Subcutaneous abdominal adipose tissue (tissue), 5 donors: ENCODE results near the gene NUMB.
"Not testable (repeated sequence)": the region's sequence is repeated elsewhere in the genome, so short reads cannot be mapped to it uniquely, and the experiment has no call there.

Experiments used
- H3K27ac ChIP-seq: one replicate; pipeline ENCODE4 v1.7.0; 2013; ENCODE audit warnings: low read depth, mild to moderate bottlenecking, inconsistent platforms, low read length, moderate library complexity
- H3K27me3 ChIP-seq, 5 donors: one replicate each; pipeline ENCODE4 v1.7.0; 2013; ENCODE audit warnings: low read length in 5 of 5, inconsistent platforms in 1 of 5; ENCODE audit not compliant: control insufficient read depth in 5 of 5, insufficient read depth in 4 of 5
- H3K36me3 ChIP-seq, 5 donors: one replicate each; pipeline ENCODE4 v1.7.0; 2013; ENCODE audit warnings: low read length in 5 of 5; ENCODE audit not compliant: control insufficient read depth in 5 of 5, insufficient read depth in 5 of 5
- H3K4me1 ChIP-seq, 5 donors: one replicate each; pipeline ENCODE4 v1.7.0; 2013; ENCODE audit warnings: low read length in 5 of 5, mild to moderate bottlenecking in 3 of 5, moderate library complexity in 1 of 5; ENCODE audit not compliant: control insufficient read depth in 5 of 5, insufficient read depth in 5 of 5
- H3K4me3 ChIP-seq, 5 donors: one replicate each; pipeline ENCODE4 v1.7.0; 2013; ENCODE audit warnings: low read length in 5 of 5, low read depth in 1 of 5
- H3K9ac ChIP-seq, 5 donors: one replicate each; pipeline ENCODE4 v1.7.0; 2013; ENCODE audit warnings: low read length in 5 of 5, mild to moderate bottlenecking in 4 of 5, moderate library complexity in 3 of 5
- H3K9me3 ChIP-seq, 5 donors: one replicate each; pipeline ENCODE4 v1.7.0; 2013; ENCODE audit warnings: low read length in 5 of 5; ENCODE audit not compliant: control insufficient read depth in 5 of 5
- donor health status: healthy.
- donor health status: healthy.
- donor health status: healthy.
- donor health status: healthy.
- donor health status: healthy.

The NUMB gene

DNA sequence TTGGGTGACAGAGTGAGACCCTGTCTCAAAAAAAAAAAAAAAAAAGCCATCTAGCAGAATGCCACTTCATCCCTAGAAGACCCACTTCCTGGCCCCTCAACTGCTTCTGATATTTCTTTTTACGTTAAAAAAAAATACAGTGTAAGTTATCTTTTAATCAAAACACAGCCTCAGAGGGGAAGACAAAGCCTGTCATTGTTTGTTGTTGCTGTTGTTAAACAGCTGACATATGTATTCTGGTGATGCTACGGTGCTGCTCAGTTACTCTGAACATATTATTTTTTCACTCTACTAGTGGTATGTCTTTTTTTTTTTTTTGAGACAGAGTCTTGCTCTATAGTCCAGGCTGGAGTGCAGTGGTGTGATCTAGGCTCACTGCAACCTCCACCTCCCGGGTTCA is 145.7 kb downstream of the NUMB start:
- Histone ChIP-seq H3K9ac (no peak overlapping the region), H3K4me3 (no peak overlapping the region), H3K27ac (no peak overlapping the region), H3K27me3 (no peaks in the 10 kb centered on the region), H3K9me3 (no peaks in the 10 kb centered on the region), H3K36me3 (no peaks in the 10 kb centered on the region), H3K4me1 (peaks cover 0 to 9% (median 0%) of the 10 kb centered on the region in 5 donors)

- Histone ChIP-seq H3K9ac (no peak overlapping the region), H3K27ac (no peak overlapping the region), H3K4me1 (peaks cover 0 to 9% (median 0%) of the 10 kb centered on the region in 5 donors), H3K9me3 (no peaks in the 10 kb centered on the region), H3K4me3 (no peak overlapping the region), H3K36me3 (no peaks in the 10 kb centered on the region), H3K27me3 (no peaks in the 10 kb centered on the region)
Measured at GRCh38 chr14:73311708-73312030, 146.7 kb downstream of the NUMB start.

DNA sequence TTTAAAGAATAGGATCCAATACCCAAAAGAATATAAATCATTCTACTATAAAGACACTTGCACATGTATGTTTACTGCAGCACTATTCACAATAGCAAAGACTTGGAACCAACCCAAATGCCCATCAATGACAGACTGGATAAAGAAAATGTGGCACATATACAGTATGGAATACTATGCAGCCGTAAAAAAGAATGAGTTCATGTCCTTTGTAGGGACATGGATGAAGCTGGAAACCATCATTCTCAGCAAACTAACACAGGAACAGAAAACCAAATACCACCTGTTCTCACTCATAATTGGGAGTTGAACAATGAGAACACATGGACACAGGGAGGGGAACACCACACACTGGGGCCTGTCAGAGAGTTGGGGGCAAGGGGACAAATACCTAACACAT is 149.1 kb downstream of the NUMB start:
- not testable (repeated sequence) for H3K36me3 ChIP-seq, H3K27ac ChIP-seq, H3K9ac ChIP-seq, H3K4me3 ChIP-seq, H3K4me1 ChIP-seq, H3K27me3 ChIP-seq, H3K9me3 ChIP-seq

- Histone ChIP-seq H3K9ac (no peak overlapping the region), H3K9me3 (no peaks in the 10 kb centered on the region), H3K36me3 (no peaks in the 10 kb centered on the region), H3K27ac (no peak overlapping the region), H3K27me3 (no peaks in the 10 kb centered on the region), H3K4me3 (no peak overlapping the region), H3K4me1 (peaks cover 0 to 9% (median 0%) of the 10 kb centered on the region in 5 donors)
Measured at GRCh38 chr14:73307261-73307660, 151.1 kb downstream of the NUMB start.

- peaks cover 0 to 4% (median 0%) of the 10 kb centered on the region in 5 donors for H3K36me3 ChIP-seq
Measured at GRCh38 chr14:73305499-73305898, 152.8 kb downstream of the NUMB start.

DNA sequence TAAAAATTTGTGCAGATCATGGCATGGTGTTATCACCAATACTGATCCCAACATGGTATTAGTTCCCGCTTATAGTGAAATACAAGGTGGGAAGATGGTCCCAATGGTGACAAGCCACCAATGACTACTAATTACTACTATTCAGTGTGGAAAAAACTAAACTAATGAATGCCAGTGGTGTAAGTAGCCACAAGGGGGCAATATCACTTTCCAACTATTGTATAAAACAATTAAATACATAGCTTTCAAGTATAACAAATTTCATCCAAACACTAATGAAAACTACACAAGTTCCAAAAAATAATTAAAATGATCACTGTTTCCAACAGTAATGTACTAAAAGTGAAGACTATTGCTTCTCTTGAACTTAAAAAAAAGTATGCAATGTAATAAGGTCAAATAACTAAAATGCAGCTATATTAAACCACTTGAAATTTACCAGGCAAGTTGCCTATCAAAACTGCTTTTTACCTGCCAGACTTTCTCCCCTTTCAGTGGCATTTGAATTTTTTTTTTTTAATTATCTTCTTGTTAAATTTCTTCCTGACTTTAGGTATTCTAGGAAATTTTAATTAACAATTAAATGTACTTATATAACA is 163.0 kb downstream of the NUMB start:
- Histone ChIP-seq H3K4me3 (no peak overlapping the region), H3K9me3 (no peaks in the 10 kb centered on the region), H3K9ac (no peak overlapping the region), H3K4me1 (no peaks in the 10 kb centered on the region), H3K27ac (no peak overlapping the region), H3K36me3 (peaks cover 9 to 23% (median 13%) of the 10 kb centered on the region in 5 donors), H3K27me3 (no peaks in the 10 kb centered on the region)

More at GRCh38 chr14:73305499-73305898, 152.8 kb downstream of the NUMB start:
- Histone ChIP-seq H3K4me1 (no peaks in the 10 kb centered on the region), H3K4me3 (no peak overlapping the region), H3K9ac (no peak overlapping the region), H3K27ac (no peak overlapping the region), H3K9me3 (no peaks in the 10 kb centered on the region), H3K27me3 (no peaks in the 10 kb centered on the region)

- no peaks in the 10 kb centered on the region for H3K4me1 ChIP-seq
- H3K27ac ChIP-seq, result no peak overlapping the region
- H3K4me3 ChIP-seq, result no peak overlapping the region
- H3K27me3 ChIP-seq, result no peaks in the 10 kb centered on the region
- H3K9ac ChIP-seq, result no peak overlapping the region
- H3K9me3 ChIP-seq, result no peaks in the 10 kb centered on the region
- peaks cover 8 to 24% (median 11%) of the 10 kb centered on the region in 5 donors for H3K36me3 ChIP-seq
Measured at GRCh38 chr14:73293782-73294781, 164.3 kb downstream of the NUMB start.

DNA sequence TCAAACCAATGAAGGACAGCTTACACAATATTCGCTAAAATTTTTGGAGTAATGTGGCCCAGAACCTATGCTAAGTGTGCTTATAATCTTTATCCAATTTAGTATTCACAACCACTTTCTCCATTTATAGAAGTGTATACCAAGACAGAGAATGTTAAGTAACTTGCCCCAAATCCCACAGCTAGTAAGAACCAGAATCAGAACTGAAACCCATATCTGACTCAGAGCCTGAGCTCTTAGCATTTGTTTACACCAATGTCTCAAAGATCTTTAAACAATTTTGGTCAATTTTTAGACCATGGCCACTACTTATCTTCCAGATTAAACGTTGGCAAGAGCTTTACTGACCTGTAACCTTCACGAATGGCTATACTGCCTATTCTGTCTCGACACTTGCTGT is 168.1 kb downstream of the NUMB start:
- no peaks in the 10 kb centered on the region for H3K27me3 ChIP-seq
- no peaks in the 10 kb centered on the region for H3K9me3 ChIP-seq
- no peak overlapping the region for H3K27ac ChIP-seq
- H3K36me3 ChIP-seq, result peaks cover 14 to 39% (median 18%) of the 10 kb centered on the region in 5 donors
- H3K9ac ChIP-seq, result peak overlapping the region in 1 of 5 donors; percentile 20
- H3K4me3 ChIP-seq, result no peak overlapping the region
- no peaks in the 10 kb centered on the region for H3K4me1 ChIP-seq

- H3K36me3 ChIP-seq, result peaks cover 18 to 39% (median 18%) of the 10 kb centered on the region in 5 donors
- H3K9ac ChIP-seq, result peak overlapping the region in 1 of 5 donors; percentile 20
- no peaks in the 10 kb centered on the region for H3K4me1 ChIP-seq
- no peak overlapping the region for H3K27ac ChIP-seq
- H3K4me3 ChIP-seq, result no peak overlapping the region
- no peaks in the 10 kb centered on the region for H3K9me3 ChIP-seq
- no peaks in the 10 kb centered on the region for H3K27me3 ChIP-seq
Measured at GRCh38 chr14:73289729-73290128, 168.6 kb downstream of the NUMB start.

GRCh38 chr14:73289308-73289707 is 169.0 kb downstream of the NUMB start:
- Histone ChIP-seq H3K27ac (no peak overlapping the region), H3K9me3 (no peaks in the 10 kb centered on the region), H3K4me1 (no peaks in the 10 kb centered on the region), H3K27me3 (no peaks in the 10 kb centered on the region), H3K9ac (no peak overlapping the region), H3K36me3 (peaks cover 18 to 39% (median 20%) of the 10 kb centered on the region in 5 donors), H3K4me3 (no peak overlapping the region)
